ENCODE data around the gene PABPC3.

The PABPC3 gene

DNA sequence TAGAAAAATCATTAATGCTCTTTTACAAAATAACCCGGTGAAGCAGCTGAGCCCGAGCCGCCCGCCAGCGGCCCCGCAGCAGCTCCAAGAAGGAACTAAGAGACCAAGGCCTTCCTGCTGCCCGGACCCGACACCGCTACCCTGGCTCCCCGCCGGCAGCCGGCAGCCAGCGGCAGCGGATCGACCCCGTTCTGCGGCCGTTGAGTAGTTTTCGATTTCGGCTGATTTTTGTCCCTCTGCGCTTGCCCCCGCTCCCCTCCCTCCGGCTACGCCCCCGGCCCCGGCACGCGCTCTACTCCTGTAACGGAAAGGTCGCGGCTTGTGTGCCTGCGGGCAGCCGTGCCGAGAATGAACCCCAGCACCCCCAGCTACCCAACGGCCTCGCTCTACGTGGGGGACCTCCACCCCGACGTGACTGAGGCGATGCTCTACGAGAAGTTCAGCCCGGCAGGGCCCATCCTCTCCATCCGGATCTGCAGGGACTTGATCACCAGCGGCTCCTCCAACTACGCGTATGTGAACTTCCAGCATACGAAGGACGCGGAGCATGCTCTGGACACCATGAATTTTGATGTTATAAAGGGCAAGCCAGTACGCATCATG, at the start of gene PABPC3:
Gene PABPC3 (plus strand): TSS at position 286 of the 603 bp plus-strand sequence. CDS start 63 bp downstream, at position 349.
- H3K9ac ChIP-seq (ENCODE audit: low read depth, low read length), result no peak within 1 kb of the TSS
- ATAC-seq (ENCODE audit: insufficient read depth, low read depth) (no peak), DNase-seq (no peak)
- no peak for TF ChIP-seq CTCF (IDR thresholded peaks at IDR 0.05; ENCODE audit: borderline replicate concordance, extremely low read depth, low read length, poor library complexity, severe bottlenecking)
- TF ChIP-seq EZH2 (IDR thresholded peaks at IDR 0.05; ENCODE audit: borderline replicate concordance, low read depth, low read length, severe bottlenecking), result no peak
- no peaks in the 10 kb centered on the region for H3K36me3 ChIP-seq (ENCODE audit: insufficient read depth, low read length)
- H2AFZ ChIP-seq (ENCODE audit: low read depth, low read length), result no peak within 1 kb of the TSS
- H3K27ac ChIP-seq (ENCODE audit: low read length), result no peak within 1 kb of the TSS
- H3K4me1 ChIP-seq (ENCODE audit: insufficient read depth, low read length), result no peaks in the 10 kb centered on the region
- no peak within 1 kb of the TSS for H3K4me3 ChIP-seq (ENCODE audit: low read depth in 1 of 2, low read length in 2 of 2)
- H4K20me1 ChIP-seq (ENCODE audit: insufficient read depth, low read length), result no peaks in the 10 kb centered on the region
- no peaks in the 10 kb centered on the region for H3K9me3 ChIP-seq (ENCODE audit: insufficient read depth, low read length, severe bottlenecking)
- no peaks in the 10 kb centered on the region for H3K27me3 ChIP-seq (ENCODE audit: insufficient read depth, low read length, poor library complexity)
- no peak within 1 kb of the TSS for H3K4me2 ChIP-seq (ENCODE audit: insufficient read depth, low read length)
- no peaks in the 10 kb centered on the region for H3K79me2 ChIP-seq (ENCODE audit: insufficient read depth, low read length)

DNA sequence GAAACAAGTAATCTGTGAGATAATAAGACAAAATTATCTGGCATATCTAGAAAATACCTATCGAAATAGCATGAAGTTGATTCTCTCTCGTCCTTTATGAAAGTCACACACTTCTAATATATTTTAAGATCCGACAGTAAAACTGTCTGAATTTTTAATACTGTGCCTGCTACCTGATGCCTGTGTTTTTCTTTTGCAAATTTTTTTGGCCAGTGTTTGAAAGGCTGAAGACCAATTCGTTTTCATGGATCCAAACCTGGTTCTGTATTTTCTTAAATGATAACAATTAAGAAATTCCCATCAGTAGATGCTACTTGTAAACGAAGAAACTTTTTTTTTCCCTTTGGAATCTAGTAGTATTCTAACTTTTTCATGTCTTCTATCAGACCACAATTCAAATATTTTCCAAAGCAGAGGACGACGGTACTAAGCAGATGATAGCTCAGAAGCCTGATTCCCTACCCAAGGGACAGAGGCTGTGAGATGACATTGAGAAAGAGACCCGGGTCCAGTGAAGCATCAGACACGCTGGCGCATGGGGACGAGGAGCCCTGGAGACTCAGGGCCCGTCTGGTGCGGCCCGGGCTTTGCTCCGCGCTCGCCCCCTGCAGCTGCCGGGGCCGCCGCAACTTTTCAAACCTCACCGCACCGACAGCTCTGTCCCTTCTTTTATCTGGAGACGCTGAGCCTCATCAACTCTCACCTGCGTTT, 49.5 kb upstream of the PABPC3 start:
- no peak for ATAC-seq (ENCODE audit: insufficient read depth, low read depth)
- no peak overlapping the region for H2AFZ ChIP-seq (ENCODE audit: low read depth, low read length)

GRCh38 chr13:25046985-25047511, 48.9 kb upstream of the PABPC3 start:
- DNase-seq (no peak), ATAC-seq (ENCODE audit: insufficient read depth, low read depth) (no peak)
- TF ChIP-seq CTCF (IDR thresholded peaks at IDR 0.05; ENCODE audit: borderline replicate concordance, extremely low read depth, low read length, poor library complexity, severe bottlenecking) (no peak), EZH2 (IDR thresholded peaks at IDR 0.05; ENCODE audit: borderline replicate concordance, low read depth, low read length, severe bottlenecking) (no peak)
- H3K4me2 ChIP-seq (ENCODE audit: insufficient read depth, low read length), result no peak overlapping the region
- no peaks in the 10 kb centered on the region for H3K79me2 ChIP-seq (ENCODE audit: insufficient read depth, low read length)
- H3K4me1 ChIP-seq (ENCODE audit: insufficient read depth, low read length), result no peaks in the 10 kb centered on the region
- H3K9me3 ChIP-seq (ENCODE audit: insufficient read depth, low read length, severe bottlenecking), result peaks cover 6% of the 10 kb centered on the region
- H3K27ac ChIP-seq (ENCODE audit: low read length), result no peak overlapping the region
- no peaks in the 10 kb centered on the region for H4K20me1 ChIP-seq (ENCODE audit: insufficient read depth, low read length)
- no peak overlapping the region for H2AFZ ChIP-seq (ENCODE audit: low read depth, low read length)
- no peaks in the 10 kb centered on the region for H3K36me3 ChIP-seq (ENCODE audit: insufficient read depth, low read length)
- H3K27me3 ChIP-seq (ENCODE audit: insufficient read depth, low read length, poor library complexity), result peaks cover 4% of the 10 kb centered on the region
- H3K9ac ChIP-seq (ENCODE audit: low read depth, low read length), result no peak overlapping the region
- H3K4me3 ChIP-seq (ENCODE audit: low read depth in 1 of 2, low read length in 2 of 2), result no peak overlapping the region

More for the DNA sequence above, 49.5 kb upstream of the PABPC3 start:
- H3K27ac ChIP-seq (ENCODE audit: low read length), result no peak overlapping the region
- H3K36me3 ChIP-seq (ENCODE audit: insufficient read depth, low read length), result no peaks in the 10 kb centered on the region
- no peak overlapping the region for H3K4me3 ChIP-seq (ENCODE audit: low read depth in 1 of 2, low read length in 2 of 2)
- no peaks in the 10 kb centered on the region for H3K4me1 ChIP-seq (ENCODE audit: insufficient read depth, low read length)
- no peak overlapping the region for H3K4me2 ChIP-seq (ENCODE audit: insufficient read depth, low read length)
- H4K20me1 ChIP-seq (ENCODE audit: insufficient read depth, low read length), result no peaks in the 10 kb centered on the region
- TF ChIP-seq CTCF (IDR thresholded peaks at IDR 0.05; ENCODE audit: borderline replicate concordance, extremely low read depth, low read length, poor library complexity, severe bottlenecking), result no peak
- TF ChIP-seq EZH2 (IDR thresholded peaks at IDR 0.05; ENCODE audit: borderline replicate concordance, low read depth, low read length, severe bottlenecking), result no peak
- H3K27me3 ChIP-seq (ENCODE audit: insufficient read depth, low read length, poor library complexity), result peaks cover 9% of the 10 kb centered on the region
- H3K9ac ChIP-seq (ENCODE audit: low read depth, low read length), result no peak overlapping the region
- DNase-seq, result no peak
- H3K79me2 ChIP-seq (ENCODE audit: insufficient read depth, low read length), result no peaks in the 10 kb centered on the region
- H3K9me3 ChIP-seq (ENCODE audit: insufficient read depth, low read length, severe bottlenecking), result peaks cover 6% of the 10 kb centered on the region
